ENCODE data around the gene NRIP3. TPM values are rescaled to one million over a fixed set of nuclear protein-coding genes. Genes with fewer than 3 reads are reported as not detected.
"Not testable (repeated sequence)": the region's sequence is repeated elsewhere in the genome, so short reads cannot be mapped to it uniquely, and the experiment has no call there.

The NRIP3 gene
- total RNA-seq, 1 donor from 2014 or later: 0.56 TPM

DNA sequence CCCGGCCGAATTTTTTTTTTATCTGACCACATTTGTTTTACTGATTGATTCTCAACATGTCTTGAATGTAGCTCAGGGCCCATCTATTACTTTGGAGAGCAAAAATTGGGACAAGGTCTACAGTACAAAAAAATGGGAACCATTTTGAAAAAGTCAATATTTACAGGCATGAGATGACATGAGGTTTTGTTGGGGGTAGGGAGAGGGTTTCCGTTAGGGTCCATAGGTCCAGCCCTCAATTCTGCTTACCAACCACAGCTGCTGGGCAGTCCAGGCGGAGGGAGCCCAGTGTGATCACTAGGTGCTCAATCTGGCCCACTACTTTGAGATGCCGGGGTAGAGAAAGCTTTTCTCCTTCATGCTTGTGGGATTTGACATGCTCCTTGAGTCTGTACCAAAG, 18.3 kb downstream of the NRIP3 start:
- ATAC-seq (no peak), DNase-seq (no peak)
- Histone ChIP-seq H3K27me3 (ENCODE audit: low read depth) (no peaks in the 10 kb centered on the region), H3K27ac (no peak overlapping the region), H3K36me3 (no peaks in the 10 kb centered on the region), H3K4me3 (no peak overlapping the region), H3K4me1 (peaks cover 7% of the 10 kb centered on the region), H3K9me3 (no peaks in the 10 kb centered on the region)
- TF ChIP-seq, protein P1, sequence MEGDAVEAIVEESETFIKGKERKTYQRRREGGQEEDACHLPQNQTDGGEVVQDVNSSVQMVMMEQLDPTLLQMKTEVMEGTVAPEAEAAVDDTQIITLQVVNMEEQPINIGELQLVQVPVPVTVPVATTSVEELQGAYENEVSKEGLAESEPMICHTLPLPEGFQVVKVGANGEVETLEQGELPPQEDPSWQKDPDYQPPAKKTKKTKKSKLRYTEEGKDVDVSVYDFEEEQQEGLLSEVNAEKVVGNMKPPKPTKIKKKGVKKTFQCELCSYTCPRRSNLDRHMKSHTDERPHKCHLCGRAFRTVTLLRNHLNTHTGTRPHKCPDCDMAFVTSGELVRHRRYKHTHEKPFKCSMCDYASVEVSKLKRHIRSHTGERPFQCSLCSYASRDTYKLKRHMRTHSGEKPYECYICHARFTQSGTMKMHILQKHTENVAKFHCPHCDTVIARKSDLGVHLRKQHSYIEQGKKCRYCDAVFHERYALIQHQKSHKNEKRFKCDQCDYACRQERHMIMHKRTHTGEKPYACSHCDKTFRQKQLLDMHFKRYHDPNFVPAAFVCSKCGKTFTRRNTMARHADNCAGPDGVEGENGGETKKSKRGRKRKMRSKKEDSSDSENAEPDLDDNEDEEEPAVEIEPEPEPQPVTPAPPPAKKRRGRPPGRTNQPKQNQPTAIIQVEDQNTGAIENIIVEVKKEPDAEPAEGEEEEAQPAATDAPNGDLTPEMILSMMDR (IDR thresholded peaks at IDR 0.05): no peak
- intact Hi-C loops (cut with DNase I): no loop called here

DNA sequence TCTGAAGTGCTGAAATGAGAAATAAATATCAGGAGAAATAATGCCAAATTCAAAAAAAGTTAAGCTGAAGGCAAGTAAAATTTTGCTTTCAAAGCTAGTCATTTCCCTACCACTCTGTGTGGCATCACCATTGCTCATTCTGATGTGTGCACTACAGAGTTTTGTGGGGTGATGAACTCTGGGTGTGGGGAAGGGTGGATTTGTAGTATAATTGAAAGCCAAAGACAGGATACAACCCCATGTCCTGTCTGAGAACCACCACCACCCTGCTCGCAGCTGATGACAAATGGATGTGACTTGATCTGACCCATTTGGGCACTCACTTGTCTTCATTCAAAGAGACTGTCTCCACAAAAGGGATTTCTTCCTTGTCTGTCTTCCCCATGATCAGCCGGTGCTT, 20.2 kb downstream of the NRIP3 start:
- Histone ChIP-seq H3K36me3 (no peaks in the 10 kb centered on the region), H3K4me1 (no peaks in the 10 kb centered on the region), H3K4me3 (no peak overlapping the region), H3K27ac (no peak overlapping the region), H3K9me3 (no peaks in the 10 kb centered on the region), H3K27me3 (ENCODE audit: low read depth) (no peaks in the 10 kb centered on the region)
- DNase-seq (no peak), ATAC-seq (no peak)
- intact Hi-C loops (cut with DNase I): no loop called here
- TF ChIP-seq, protein P1 (IDR thresholded peaks at IDR 0.05): no peak

DNA sequence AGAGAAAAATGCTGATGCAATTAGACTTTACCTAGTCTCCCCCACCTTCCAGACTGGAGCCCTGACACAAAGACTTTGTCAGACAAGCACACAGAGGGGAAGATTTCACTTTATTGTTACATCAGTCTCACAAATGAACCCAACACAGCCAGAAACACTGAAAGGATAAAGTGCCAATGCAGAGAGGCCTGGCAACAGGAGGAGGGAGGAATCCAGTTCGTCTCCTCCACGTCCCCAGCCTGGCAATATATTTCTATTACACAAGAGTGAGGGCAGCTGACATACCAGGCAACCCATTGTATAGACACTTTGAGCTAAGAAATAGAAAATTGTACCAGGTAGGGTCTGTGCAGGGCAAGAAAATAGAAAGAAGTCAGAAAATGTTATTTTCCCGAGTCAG, 23.3 kb downstream of the NRIP3 start:
- ATAC-seq: no peak
- Histone ChIP-seq H3K27me3 (ENCODE audit: low read depth) (no peaks in the 10 kb centered on the region), H3K36me3 (no peaks in the 10 kb centered on the region), H3K27ac (no peak overlapping the region), H3K9me3 (no peaks in the 10 kb centered on the region), H3K4me1 (no peaks in the 10 kb centered on the region), H3K4me3 (no peak overlapping the region)
- TF ChIP-seq, protein P1 (IDR thresholded peaks at IDR 0.05): no peak
- DNase-seq: no peak
- intact Hi-C loops (cut with DNase I): no loop called here

DNA sequence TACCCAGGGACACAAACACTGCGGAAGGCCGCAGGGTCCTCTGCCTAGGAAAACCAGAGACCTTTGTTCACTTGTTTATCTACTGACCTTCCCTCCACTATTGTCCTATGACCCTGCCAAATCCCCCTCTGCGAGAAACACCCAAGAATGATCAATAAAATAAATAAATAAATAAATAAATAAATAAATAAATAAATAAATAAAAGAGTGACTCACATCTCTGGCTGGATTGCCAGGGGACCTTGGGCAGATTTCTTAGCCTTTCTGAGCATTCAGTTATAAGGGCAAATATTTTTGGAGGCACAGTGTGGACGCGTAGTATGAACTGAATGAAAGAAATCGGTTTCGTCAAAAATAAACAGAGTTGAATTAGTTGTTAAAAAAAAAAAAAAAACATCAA, 24.4 kb downstream of the NRIP3 start:
- intact Hi-C loops (cut with DNase I); H3K27ac ChIP-seq; H3K9me3 ChIP-seq; ATAC-seq; H3K4me3 ChIP-seq; DNase-seq; H3K36me3 ChIP-seq; H3K27me3 ChIP-seq (ENCODE audit: low read depth); H3K4me1 ChIP-seq: not testable (repeated sequence)

DNA sequence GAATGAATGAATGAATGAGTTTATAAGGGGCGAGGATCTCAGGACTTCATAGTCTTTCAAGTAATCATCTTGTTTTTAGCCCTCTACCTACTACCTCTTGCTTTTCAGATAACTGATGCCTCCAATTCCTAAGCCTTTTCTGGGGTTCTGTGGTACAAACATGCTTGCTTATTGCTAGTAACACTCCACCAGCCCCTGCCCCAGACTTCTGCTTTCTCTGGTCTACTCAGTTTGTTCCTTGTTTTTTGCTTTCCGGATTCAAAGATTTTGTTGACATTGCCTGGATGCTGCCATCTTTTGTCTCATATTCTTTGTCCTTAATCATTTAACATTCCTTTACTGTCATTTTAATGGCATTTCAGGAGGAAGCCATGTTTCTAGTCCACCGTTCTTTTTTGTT, 30.7 kb downstream of the NRIP3 start:
- TF ChIP-seq, protein P1 (IDR thresholded peaks at IDR 0.05): no peak

DNA sequence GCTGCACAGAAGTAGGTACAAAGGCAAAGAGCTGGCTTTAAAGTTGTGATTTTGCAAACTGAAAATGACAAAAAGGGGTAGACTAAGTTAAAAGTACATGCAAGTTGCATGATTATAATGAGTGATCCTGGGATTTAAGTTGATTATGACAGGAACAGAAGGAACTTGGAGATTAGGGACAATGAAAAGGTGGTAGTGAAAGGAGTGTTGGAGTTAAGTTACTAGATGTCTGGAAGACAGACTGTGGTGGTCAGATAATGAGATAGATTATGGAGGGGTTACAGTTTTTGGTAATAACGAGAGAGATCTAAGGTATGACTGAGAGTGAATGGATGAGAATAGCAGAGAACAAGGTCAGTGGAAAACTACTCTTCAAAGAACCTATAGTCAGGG, 31.9 kb downstream of the NRIP3 start:
- Histone ChIP-seq H3K27ac (no peak overlapping the region), H3K4me1 (no peaks in the 10 kb centered on the region), H3K9me3 (no peaks in the 10 kb centered on the region), H3K27me3 (ENCODE audit: low read depth) (no peaks in the 10 kb centered on the region), H3K4me3 (no peak overlapping the region), H3K36me3 (no peaks in the 10 kb centered on the region)
- TF ChIP-seq, protein P1 (IDR thresholded peaks at IDR 0.05): no peak
- DNase-seq: no peak
- ATAC-seq: no peak
- intact Hi-C loops (cut with DNase I): no loop called here

More for the DNA sequence above, 30.7 kb downstream of the NRIP3 start:
- Histone ChIP-seq H3K27me3 (ENCODE audit: low read depth) (no peaks in the 10 kb centered on the region), H3K4me1 (no peaks in the 10 kb centered on the region), H3K27ac (no peak overlapping the region), H3K9me3 (no peaks in the 10 kb centered on the region), H3K36me3 (no peaks in the 10 kb centered on the region), H3K4me3 (no peak overlapping the region)
- DNase-seq: no peak
- no peak for ATAC-seq
- intact Hi-C loops (cut with DNase I): no loop called here

Data from lower lobe of right lung (tissue), 2 donors.